ENCODE measurements around the gene C3orf33. TPM values are rescaled to one million over a fixed set of nuclear protein-coding genes. Genes with fewer than 3 reads are reported as not detected.

Gene C3orf33
- total and polyA plus RNA-seq, 2 of the 13 experiments (the other 11 are each of a cell fraction or from before 2014, with no cell fraction given), result 9.2 to 12.6 TPM

GRCh38 chr3:155805802-155806618 is at the start of gene C3orf33 (continued):
- peak; percentile 89 for TF ChIP-seq CTCF (CRISPR knock-in tag; IDR thresholded peaks at IDR 0.05)
- peak; percentile 80 for TF ChIP-seq HOXD1 (CRISPR knock-in tag; IDR thresholded peaks at IDR 0.05)
- no peak; the same call in 1 of the 2 replicates for TF ChIP-seq ARID2 (CRISPR knock-in tag; IDR thresholded peaks at IDR 0.05; ENCODE audit: borderline replicate concordance)
- no peak for TF ChIP-seq NCOA5 (CRISPR knock-in tag; IDR thresholded peaks at IDR 0.05)
- TF ChIP-seq TSC22D2 (CRISPR knock-in tag; IDR thresholded peaks at IDR 0.05; ENCODE audit: borderline replicate concordance), result no peak
- TF ChIP-seq IKZF5 (CRISPR knock-in tag; IDR thresholded peaks at IDR 0.05), result 0 out of 2 replicates have a peak, but pooled peaks have one; percentile 15
- TF ChIP-seq ZBTB8A (CRISPR knock-in tag; IDR thresholded peaks at IDR 0.05; ENCODE audit: borderline replicate concordance, low read depth), result no peak
- TF ChIP-seq CENPT (CRISPR knock-in tag; IDR thresholded peaks at IDR 0.05; ENCODE audit: low read depth), result no peak
- TF ChIP-seq, protein P1, sequence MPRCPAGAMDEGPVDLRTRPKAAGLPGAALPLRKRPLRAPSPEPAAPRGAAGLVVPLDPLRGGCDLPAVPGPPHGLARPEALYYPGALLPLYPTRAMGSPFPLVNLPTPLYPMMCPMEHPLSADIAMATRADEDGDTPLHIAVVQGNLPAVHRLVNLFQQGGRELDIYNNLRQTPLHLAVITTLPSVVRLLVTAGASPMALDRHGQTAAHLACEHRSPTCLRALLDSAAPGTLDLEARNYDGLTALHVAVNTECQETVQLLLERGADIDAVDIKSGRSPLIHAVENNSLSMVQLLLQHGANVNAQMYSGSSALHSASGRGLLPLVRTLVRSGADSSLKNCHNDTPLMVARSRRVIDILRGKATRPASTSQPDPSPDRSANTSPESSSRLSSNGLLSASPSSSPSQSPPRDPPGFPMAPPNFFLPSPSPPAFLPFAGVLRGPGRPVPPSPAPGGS (CRISPR knock-in tag; IDR thresholded peaks at IDR 0.05), result peak; percentile 69; the same call in 1 of the 2 replicates
- TF ChIP-seq NR2F6 (IDR thresholded peaks at IDR 0.05), result no peak
- TF ChIP-seq NR2F6 (CRISPR knock-in tag; IDR thresholded peaks at IDR 0.05), result peak; percentile 33; the same call in 1 of the 2 replicates
- 0 out of 2 replicates have a peak, but pooled peaks have one; percentile 23 for TF ChIP-seq ATF5 (CRISPR knock-in tag; IDR thresholded peaks at IDR 0.05; ENCODE audit: low read depth)
- TF ChIP-seq U2AF2 (IDR thresholded peaks at IDR 0.05; ENCODE audit: low read depth, low read length), result no peak
- TF ChIP-seq ATF2 (CRISPR knock-in tag; IDR thresholded peaks at IDR 0.05), result no peak
- TF ChIP-seq UBTF (CRISPR knock-in tag; IDR thresholded peaks at IDR 0.05), result peak; percentile 83
- no peak for TF ChIP-seq SRSF4 (IDR thresholded peaks at IDR 0.05; ENCODE audit: low read depth, low read length, poor library complexity, severe bottlenecking)
- peak; percentile 80; the same call in 1 of the 2 replicates for TF ChIP-seq ZNF556 (CRISPR knock-in tag; IDR thresholded peaks at IDR 0.05; ENCODE audit: borderline replicate concordance)
- no peak for TF ChIP-seq ZFP37 (CRISPR knock-in tag; IDR thresholded peaks at IDR 0.05; ENCODE audit: borderline replicate concordance)

Measured in HepG2 (cell line).